Measurements from ENCODE around the gene MMP24OS.

Gene MMP24OS

GRCh38 chr20:35290186-35290886 lies 12.4 kb upstream of the MMP24OS start:
- no peak overlapping the region for H3K4me3 ChIP-seq (ENCODE audit: low read depth, low read length)
- TF ChIP-seq CTCF (IDR thresholded peaks at IDR 0.05; ENCODE audit: insufficient read depth, low read depth, low read length, missing control alignments): no peak
- DNase-seq (ENCODE audit: low read depth): no peak

GRCh38 chr20:35288325-35289060 lies 10.6 kb upstream of the MMP24OS start:
- no peak for TF ChIP-seq CTCF (IDR thresholded peaks at IDR 0.05; ENCODE audit: insufficient read depth, low read depth, low read length, missing control alignments)
- DNase-seq (ENCODE audit: low read depth): no peak
- H3K4me3 ChIP-seq (ENCODE audit: low read depth, low read length): no peak overlapping the region

GRCh38 chr20:35287509-35288324 lies 9.8 kb upstream of the MMP24OS start:
- no peak for DNase-seq (ENCODE audit: low read depth)
- TF ChIP-seq CTCF (IDR thresholded peaks at IDR 0.05; ENCODE audit: insufficient read depth, low read depth, low read length, missing control alignments): no peak
- H3K4me3 ChIP-seq (ENCODE audit: low read depth, low read length): no peak overlapping the region

- no peak for TF ChIP-seq CTCF (IDR thresholded peaks at IDR 0.05; ENCODE audit: insufficient read depth, low read depth, low read length, missing control alignments)
- no peak overlapping the region for H3K4me3 ChIP-seq (ENCODE audit: low read depth, low read length)
- no peak for DNase-seq (ENCODE audit: low read depth)
Measured at GRCh38 chr20:35286899-35287508, 9.1 kb upstream of the MMP24OS start.

- H3K4me3 ChIP-seq (ENCODE audit: low read depth, low read length): no peak overlapping the region
- TF ChIP-seq CTCF (IDR thresholded peaks at IDR 0.05; ENCODE audit: insufficient read depth, low read depth, low read length, missing control alignments): no peak
- DNase-seq (ENCODE audit: low read depth): no peak
Measured at GRCh38 chr20:35286077-35286898, 8.4 kb upstream of the MMP24OS start.

GRCh38 chr20:35285806-35286076 lies 7.8 kb upstream of the MMP24OS start:
- H3K4me3 ChIP-seq (ENCODE audit: low read depth, low read length): no peak overlapping the region
- DNase-seq (ENCODE audit: low read depth): no peak
- no peak for TF ChIP-seq CTCF (IDR thresholded peaks at IDR 0.05; ENCODE audit: insufficient read depth, low read depth, low read length, missing control alignments)
